Body of pancreas (tissue), 4 donors: ENCODE results near the gene MEGF10. TPM values are rescaled to one million over a fixed set of nuclear protein-coding genes. Genes with fewer than 3 reads are reported as not detected.

ENCODE experiments used
- ATAC-seq: fragments of 150-250 bp; one replicate; pipeline ENCODE4 v1.9.1; 2016
- DNase-seq, 4 donors: peaks; one replicate each; pipeline ENCODE4 v3.0.0-alpha.2; 2019
- H3K27ac ChIP-seq, 4 donors: fragments of 200-600 bp; sonication (generic); 1 replicate in 3 of 4; 2 replicates in 1 of 4; pipeline versions ENCODE4 v1.5.1 to v1.6.1; 2016 to 2019; ENCODE audit warnings: mild to moderate bottlenecking in 1 of 4, mixed read lengths in 1 of 4, moderate library complexity in 1 of 4
- H3K27me3 ChIP-seq, 2 donors: fragments of 200-600 bp; sonication (generic); one replicate each; pipeline ENCODE4 v1.6.0; 2016; ENCODE audit warnings: mild to moderate bottlenecking in 1 of 2
- H3K36me3 ChIP-seq, 2 donors: fragments of 200-600 bp; sonication (generic); replicated peaks in 1 of 2; 2 replicates each; pipeline ENCODE4 v1.5.1; 2016; ENCODE audit warnings: low read depth in 2 of 2; ENCODE audit not compliant: insufficient read depth in 1 of 2
- H3K4me1 ChIP-seq: fragments of 200-600 bp; sonication (generic); one replicate; pipeline ENCODE4 v1.6.0; 2016
- H3K4me3 ChIP-seq, 2 donors: fragments of 200-600 bp; sonication (generic); 1 replicate in 1 of 2; 2 replicates in 1 of 2; pipeline ENCODE4 v1.5.1; 2016 to 2019
- H3K9me3 ChIP-seq, 3 donors: fragments of 200-600 bp; sonication (generic); 1 replicate in 2 of 3; 2 replicates in 1 of 3; pipeline ENCODE4 v1.5.1; 2016
- CTCF ChIP-seq, 7 experiments: fragments of 450-650 bp in 4 of 7; fragments of 200-600 bp in 3 of 7; sonication (generic) in 3 of 7; IDR thresholded peaks; one replicate each; pipeline ENCODE4 v1.5.1; 2016 to 2019; ENCODE audit warnings: antibody characterized with exemption in 7 of 7
- POLR2A ChIP-seq, 3 donors: fragments of 450-650 bp; IDR thresholded peaks; one replicate each; pipeline ENCODE4 v1.6.1; 2016; ENCODE audit warnings: antibody characterized with exemption in 3 of 3, mild to moderate bottlenecking in 2 of 3
- WGBS, 2 donors: methylation state at CpG; one replicate each; pipeline ENCODE4 v1.1.5; 2017; 5-methylcytosine and 5-hydroxymethylcytosine counted together
- intact Hi-C: fragments of 100-400 bp; cut with DNase I; formaldehyde crosslinking; loops from one replicate; pipeline ENCODE4 v1.15.1; 2023
- total RNA-seq, 2 donors: library from RNA; depleted of rRNA; stranded (reverse); fragments of >200 nt; gene quantifications; one replicate each; pipeline ENCODE4 v1.1.0, GENCODE V29; 2016

MEGF10 gene
- total RNA-seq, 2 donors from 2014 or later: under 0.01 TPM; not detected in 1

GRCh38 chr5:127400946-127401670, 110.5 kb downstream of the MEGF10 start:
- no peak for TF ChIP-seq POLR2A (IDR thresholded peaks at IDR 0.05)
- TF ChIP-seq CTCF (IDR thresholded peaks at IDR 0.05): no peak
- H3K36me3 ChIP-seq: no peaks in the 10 kb centered on the region
- H3K27ac ChIP-seq: no peak overlapping the region
- intact Hi-C loops: no loop called here
- WGBS, 2 donors: 67 to 72% methylated on average over 5 of the region's 5 CpGs
- no peak overlapping the region for H3K4me3 ChIP-seq
- no peaks in the 10 kb centered on the region for H3K27me3 ChIP-seq
- no peak for DNase-seq
- H3K9me3 ChIP-seq: no peaks in the 10 kb centered on the region
- no peak for ATAC-seq
- no peaks in the 10 kb centered on the region for H3K4me1 ChIP-seq

- H3K4me3 ChIP-seq: no peak overlapping the region
- H3K9me3 ChIP-seq: no peaks in the 10 kb centered on the region
- no peak for ATAC-seq
- H3K27ac ChIP-seq: no peak overlapping the region
- intact Hi-C loops: no loop called here
- 70 to 77% methylated on average over 5 of the region's 5 CpGs for WGBS, 2 donors
- H3K36me3 ChIP-seq: no peaks in the 10 kb centered on the region
- DNase-seq: no peak
- H3K27me3 ChIP-seq: no peaks in the 10 kb centered on the region
- no peaks in the 10 kb centered on the region for H3K4me1 ChIP-seq
- TF ChIP-seq POLR2A (IDR thresholded peaks at IDR 0.05) (no peak), CTCF (IDR thresholded peaks at IDR 0.05) (no peak)
Measured at GRCh38 chr5:127402361-127402760, 111.8 kb downstream of the MEGF10 start.

- no peak overlapping the region for H3K4me3 ChIP-seq
- H3K9me3 ChIP-seq: no peaks in the 10 kb centered on the region
- DNase-seq (no peak), ATAC-seq (no peak)
- no peak for TF ChIP-seq POLR2A (IDR thresholded peaks at IDR 0.05)
- WGBS, 2 donors: 90 to 93% methylated on average over 3 of the region's 3 CpGs
- intact Hi-C loops: no loop called here
- H3K4me1 ChIP-seq: no peaks in the 10 kb centered on the region
- no peaks in the 10 kb centered on the region for H3K27me3 ChIP-seq
- no peak overlapping the region for H3K27ac ChIP-seq
- H3K36me3 ChIP-seq: no peaks in the 10 kb centered on the region
Measured at GRCh38 chr5:127404190-127404589, 113.6 kb downstream of the MEGF10 start.

DNA sequence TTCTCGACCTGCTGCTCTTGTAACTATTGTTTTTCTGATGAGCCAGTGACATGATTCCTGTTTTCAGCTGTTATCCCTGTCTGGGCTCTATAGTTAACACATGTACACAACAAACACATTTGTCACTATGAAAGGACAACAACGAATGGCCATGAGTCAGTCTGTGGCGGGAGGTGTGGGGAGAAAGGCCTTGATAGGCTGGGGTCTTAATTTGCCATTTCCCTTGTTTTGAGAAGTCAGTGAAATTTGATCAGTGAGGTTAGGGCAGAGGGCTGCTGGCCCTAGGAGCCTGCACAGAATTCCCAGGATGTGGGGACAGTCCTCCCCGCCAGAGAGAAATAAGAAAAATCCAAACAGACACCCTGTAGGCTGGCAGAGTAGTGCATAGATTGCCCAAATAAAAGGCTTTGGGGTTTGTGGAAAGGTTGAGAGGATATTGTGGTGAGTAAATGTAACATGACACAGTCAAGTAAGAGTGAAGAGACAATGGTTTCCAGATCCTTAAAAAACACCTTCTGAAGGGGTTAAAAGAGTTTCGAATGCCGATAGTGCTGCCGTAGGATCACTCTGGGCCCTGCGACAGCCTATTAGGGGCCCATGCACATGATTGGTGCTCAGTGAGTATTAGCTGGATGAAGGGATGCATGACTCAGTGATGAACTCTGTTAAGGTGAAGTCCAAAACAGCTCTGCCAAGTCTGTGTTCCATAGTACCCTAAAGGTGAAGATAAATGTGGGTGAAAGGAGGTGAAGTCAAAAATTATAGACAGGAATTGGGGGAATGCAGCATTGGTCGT, 115.9 kb downstream of the MEGF10 start:
- intact Hi-C loops: no loop called here
- H3K27me3 ChIP-seq: no peaks in the 10 kb centered on the region
- H3K9me3 ChIP-seq: no peaks in the 10 kb centered on the region
- no peak for ATAC-seq
- WGBS, 2 donors: 80 to 89% methylated on average over 9 of the region's 9 CpGs
- H3K4me1 ChIP-seq: no peaks in the 10 kb centered on the region
- no peak overlapping the region for H3K4me3 ChIP-seq
- H3K27ac ChIP-seq: no peak overlapping the region
- H3K36me3 ChIP-seq: no peaks in the 10 kb centered on the region
- TF ChIP-seq POLR2A (IDR thresholded peaks at IDR 0.05) (no peak), CTCF (IDR thresholded peaks at IDR 0.05) (no peak)
- DNase-seq: no peak

- DNase-seq (no peak), ATAC-seq (no peak)
- intact Hi-C loops: no loop called here
- WGBS, 2 donors: 79 to 82% methylated on average over 10 of the region's 10 CpGs
- no peaks in the 10 kb centered on the region for H3K36me3 ChIP-seq
- no peaks in the 10 kb centered on the region for H3K4me1 ChIP-seq
- no peaks in the 10 kb centered on the region for H3K9me3 ChIP-seq
- no peaks in the 10 kb centered on the region for H3K27me3 ChIP-seq
- no peak overlapping the region for H3K4me3 ChIP-seq
- no peak overlapping the region for H3K27ac ChIP-seq
- TF ChIP-seq CTCF (IDR thresholded peaks at IDR 0.05) (no peak), POLR2A (IDR thresholded peaks at IDR 0.05) (no peak)
Measured at GRCh38 chr5:127409246-127409917, 118.8 kb downstream of the MEGF10 start.
